Measurements from ENCODE around the gene FANCM.

DNA sequence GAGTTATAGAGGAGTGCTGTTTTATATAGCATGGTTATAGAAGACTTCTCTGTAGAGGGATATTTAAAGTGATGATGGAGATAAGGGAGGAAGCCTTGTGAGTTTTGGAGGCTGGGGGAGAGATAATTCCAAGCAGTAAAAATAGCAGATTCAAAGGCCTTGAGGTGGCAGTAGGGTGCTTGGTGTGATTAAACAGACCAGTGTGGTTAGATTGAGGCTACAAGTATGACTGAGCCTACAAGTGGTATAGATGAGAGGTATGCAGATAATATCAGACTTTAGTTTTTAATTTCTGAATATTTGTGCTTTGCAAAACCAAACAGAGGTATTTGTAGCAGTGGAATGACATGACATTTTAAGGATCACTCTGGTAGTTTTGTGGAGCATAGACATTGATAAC is 20.3 kb downstream of the FANCM start:
- TF ChIP-seq, protein P1, sequence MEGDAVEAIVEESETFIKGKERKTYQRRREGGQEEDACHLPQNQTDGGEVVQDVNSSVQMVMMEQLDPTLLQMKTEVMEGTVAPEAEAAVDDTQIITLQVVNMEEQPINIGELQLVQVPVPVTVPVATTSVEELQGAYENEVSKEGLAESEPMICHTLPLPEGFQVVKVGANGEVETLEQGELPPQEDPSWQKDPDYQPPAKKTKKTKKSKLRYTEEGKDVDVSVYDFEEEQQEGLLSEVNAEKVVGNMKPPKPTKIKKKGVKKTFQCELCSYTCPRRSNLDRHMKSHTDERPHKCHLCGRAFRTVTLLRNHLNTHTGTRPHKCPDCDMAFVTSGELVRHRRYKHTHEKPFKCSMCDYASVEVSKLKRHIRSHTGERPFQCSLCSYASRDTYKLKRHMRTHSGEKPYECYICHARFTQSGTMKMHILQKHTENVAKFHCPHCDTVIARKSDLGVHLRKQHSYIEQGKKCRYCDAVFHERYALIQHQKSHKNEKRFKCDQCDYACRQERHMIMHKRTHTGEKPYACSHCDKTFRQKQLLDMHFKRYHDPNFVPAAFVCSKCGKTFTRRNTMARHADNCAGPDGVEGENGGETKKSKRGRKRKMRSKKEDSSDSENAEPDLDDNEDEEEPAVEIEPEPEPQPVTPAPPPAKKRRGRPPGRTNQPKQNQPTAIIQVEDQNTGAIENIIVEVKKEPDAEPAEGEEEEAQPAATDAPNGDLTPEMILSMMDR (IDR thresholded peaks at IDR 0.05) = no peak
- TF ChIP-seq POLR2A (IDR thresholded peaks at IDR 0.05) = no peak

Data from testis (tissue), 2 donors.